Activated CD4-positive, alpha-beta T cell treated with anti-CD3 and anti-CD28 coated beads for 48 hours (primary cell): ENCODE data around the gene ZNF423.

Source experiments
- DNase-seq: peaks from one replicate; pipeline ENCODE4 v3.0.0-alpha.2; 2020

ZNF423 gene

DNA sequence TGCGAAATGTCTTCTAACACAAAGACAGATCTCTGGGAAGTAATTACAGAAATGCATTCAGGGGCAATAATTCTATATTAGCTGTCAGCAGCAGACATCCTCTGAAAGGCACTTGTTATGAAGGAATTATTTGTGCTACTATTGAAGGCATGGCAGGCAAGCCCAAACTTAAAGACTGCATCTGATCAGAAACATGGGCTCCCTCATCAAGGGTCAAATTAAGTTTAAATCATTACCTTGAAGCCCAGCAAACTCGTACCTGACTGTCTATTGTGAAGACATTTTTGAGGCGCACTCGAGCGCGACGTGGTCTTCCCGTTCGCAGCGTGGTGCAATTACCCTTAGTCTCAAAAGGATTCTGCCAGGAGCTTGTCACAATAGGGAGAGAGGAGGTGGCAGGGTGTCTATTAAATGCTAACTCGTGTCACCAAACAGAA lies 110.6 kb downstream of the ZNF423 start:
- no peak for DNase-seq

DNA sequence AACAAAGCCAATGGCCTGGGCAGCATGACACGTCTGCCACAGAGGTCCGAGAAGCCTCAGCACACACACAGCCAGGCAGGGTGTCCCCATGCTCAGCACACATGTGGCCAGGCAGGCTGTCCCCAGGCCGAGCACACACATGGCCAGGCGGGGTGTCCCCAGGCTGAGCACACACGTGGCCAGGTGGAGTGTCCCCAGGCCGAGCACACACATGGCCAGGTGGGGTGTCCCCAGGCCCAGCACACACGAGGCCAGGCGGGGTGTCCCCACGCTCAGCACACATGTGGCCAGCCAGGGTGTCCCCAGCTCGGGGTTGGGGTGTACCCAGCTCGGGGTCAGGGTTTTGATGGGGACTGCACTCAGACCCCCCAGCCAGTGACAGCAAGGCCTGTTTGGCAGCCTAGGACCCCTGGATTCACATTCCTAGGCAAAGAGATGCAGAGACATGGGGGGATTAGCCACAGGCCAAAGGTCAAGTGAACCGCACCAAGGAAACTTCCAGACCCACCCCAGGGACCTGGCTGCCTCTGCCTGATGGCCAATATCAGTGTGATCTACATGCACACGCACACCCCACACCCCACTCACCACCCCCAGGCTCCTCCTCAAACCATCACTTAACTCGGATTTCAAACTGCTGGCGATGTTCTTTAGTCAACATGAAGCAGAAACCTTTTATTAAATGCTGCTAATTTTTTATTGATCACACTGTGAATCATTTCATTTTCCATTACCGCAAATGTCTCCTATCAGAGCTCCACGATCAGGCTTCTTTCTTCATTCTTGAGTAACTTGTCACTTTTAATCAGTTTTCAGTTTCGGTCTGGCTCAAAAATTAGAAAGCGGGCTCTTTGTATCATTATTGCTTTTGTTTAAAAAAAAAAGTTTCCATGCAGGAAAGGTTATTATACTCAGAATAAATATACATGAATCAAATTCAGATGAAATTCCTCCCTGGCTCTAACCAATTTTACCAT lies 111.4 kb downstream of the ZNF423 start:
- DNase-seq = no peak

DNA sequence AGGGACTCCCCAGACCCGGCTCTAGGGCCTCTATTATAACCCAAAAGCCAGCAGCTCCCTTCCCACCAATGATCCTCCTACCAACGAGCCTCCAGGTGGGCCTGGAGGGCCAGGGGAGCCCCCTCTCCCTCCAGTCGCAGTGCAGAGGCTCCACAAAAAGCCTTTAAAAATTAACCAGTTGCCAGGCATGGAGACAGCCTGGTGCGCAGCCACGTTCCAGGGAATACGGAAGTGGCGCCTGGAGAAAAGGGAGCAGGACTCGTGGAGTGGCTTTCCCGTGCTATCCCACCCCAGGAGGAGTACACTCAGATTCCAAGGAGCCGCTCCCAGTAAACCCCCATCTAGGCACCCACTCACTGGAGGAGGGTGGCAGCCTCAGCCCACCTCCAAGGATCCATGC lies 112.3 kb downstream of the ZNF423 start:
- no peak for DNase-seq

GRCh38 chr16:49743203-49743464 lies 112.8 kb downstream of the ZNF423 start:
- no peak for DNase-seq

DNA sequence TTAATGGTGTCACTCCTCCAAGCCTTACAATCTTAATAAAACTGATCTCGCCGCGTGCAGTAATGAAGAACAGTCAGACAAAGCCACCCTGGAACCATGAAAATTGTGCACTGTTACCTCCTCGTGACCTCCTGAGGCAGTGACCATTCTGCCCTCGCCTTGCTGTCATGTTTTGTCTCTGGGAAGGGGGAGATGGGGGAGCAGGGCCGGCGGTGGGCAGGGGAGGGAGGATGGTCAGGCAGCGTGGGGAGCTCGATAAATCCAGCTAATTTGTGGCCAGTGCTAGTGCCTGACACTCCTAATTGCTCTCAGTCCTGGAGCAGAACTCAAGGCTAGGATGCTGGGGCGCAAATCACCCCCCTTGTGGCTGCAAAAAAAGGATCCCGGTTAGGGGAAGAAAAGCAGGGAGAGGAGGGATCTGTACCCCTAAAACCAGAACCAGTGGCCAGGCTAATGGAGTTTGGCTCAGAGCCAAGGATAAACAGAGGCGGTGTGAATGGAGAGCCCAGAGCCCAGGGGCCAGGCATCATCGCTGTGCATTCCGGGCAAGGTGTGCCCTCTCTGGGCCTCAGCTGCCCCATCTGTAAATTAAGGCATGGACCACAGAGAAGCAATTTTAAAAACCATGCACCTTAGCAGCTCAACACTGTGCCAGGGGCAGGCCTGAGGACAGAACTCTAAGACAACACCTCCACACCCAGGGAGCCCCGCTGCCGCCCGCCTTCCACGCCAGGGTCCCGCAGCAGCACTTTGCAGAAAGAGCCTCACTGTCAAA lies 113.3 kb downstream of the ZNF423 start:
- DNase-seq = no peak

DNA sequence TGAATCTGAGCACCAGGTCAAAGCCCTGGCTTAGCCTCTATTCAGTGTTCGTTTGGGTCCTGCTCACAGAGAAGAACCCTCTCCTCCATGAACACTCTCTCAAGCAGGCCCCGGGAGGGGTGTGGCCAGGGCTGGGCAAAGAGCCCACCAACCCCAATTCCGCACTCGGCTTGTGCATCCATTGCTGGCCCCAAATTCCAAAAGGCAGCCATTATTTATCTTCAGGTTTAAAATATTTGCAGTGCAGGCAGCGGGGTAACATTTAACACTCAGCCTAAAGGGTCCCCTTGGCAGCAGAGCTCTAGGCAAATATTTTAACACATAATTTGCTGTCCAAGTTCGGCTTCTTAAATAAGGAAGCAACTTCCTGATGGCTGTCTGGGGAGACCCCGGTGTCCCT lies 115.7 kb downstream of the ZNF423 start:
- no peak for DNase-seq

DNA sequence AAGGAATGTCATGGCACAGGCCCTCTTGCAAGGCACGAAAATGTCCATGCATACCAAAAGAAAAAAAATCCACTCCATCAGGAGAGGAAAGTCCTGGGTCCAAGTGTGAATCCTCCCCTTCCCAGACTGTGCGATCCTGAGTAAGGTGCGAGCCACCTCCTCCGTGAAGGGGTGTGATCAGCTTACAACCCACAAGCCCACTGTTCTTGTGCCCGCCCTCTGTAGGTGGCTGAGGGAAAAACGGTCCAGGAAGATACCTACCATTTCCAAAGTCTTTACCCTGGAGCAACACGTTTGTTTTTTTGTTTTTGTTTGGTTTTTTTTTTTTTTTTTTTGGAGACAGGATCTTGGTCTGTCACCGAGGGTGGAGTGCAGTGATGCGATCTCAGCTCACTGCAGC lies 116.5 kb downstream of the ZNF423 start:
- no peak for DNase-seq

GRCh38 chr16:49738832-49739231 lies 117.1 kb downstream of the ZNF423 start:
- no peak for DNase-seq

DNA sequence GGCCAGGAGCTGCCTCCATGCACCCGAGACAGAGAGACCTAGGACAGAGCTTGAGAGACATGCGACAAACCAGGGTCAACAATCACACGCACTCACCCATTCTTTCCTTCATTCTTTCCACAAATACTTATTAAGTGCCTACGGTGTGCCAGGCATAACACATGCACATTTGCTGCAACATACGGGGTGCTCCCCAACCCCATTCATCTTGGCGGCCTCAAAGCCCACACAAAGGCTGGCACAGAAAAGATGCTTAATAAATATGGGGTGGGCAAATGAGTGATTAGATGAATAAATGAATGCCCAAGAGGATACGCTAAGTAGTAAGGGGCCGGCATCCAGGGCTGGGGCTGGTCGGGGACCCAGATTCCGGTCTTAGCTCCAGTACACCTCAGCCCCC lies 117.9 kb downstream of the ZNF423 start:
- no peak for DNase-seq

DNA sequence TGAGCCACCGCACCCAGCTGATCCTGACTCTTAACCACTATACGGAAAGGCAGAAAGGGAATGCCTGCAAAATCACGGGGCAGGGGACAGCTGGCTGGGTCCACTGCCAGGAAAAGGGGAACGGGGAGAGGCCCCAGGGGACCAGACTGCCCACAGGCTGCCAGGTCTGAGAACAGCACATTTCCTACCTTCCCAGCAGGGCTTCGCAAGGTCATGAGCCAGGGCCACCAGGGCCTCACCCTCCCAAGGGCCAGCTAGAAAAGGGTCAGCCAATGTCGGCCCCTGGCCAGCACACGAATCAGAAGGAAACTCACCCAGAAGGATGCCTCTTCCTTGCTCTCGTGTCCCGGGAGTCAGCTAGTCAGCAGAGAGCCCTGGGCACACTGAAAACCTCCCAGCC lies 118.4 kb downstream of the ZNF423 start:
- DNase-seq = no peak

- no peak for DNase-seq
These were observed 121.6 kb downstream of the ZNF423 start for GRCh38 chr16:49734331-49734730.

DNA sequence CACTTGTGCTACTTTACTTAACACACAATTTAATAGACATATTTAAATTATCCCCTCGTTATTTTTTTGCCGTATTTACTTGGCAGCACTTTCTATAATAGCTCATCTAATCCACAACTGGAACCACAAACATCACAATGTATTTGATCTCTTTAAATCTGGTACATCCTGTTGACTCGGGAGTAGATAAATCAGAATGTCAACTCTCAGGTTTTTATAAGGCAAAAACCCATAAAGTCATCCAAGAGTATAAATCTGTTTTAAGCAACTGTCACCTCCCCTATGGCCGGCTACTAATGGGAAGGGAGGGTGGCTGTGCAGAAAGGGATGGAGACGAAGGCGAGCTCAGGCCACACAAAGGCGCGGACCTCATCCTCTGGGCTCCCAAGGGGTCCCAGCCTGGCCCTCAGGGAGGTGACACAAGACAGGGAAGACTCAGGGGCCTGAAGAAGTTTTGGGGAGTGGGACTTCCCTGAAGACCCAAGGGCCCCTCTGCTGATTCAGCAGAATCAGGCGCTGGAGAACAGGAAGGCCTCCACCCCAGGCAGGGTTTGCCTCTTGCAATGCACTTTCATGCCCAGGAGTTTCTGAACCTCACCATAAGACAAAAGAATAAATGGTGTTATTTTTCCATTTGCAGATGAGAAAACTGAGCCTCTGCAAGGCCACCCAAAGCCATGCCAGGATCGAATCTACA lies 122.5 kb downstream of the ZNF423 start:
- no peak for DNase-seq

GRCh38 chr16:49731911-49732310 lies 124.0 kb downstream of the ZNF423 start:
- DNase-seq = no peak

- no peak for DNase-seq
These were observed 125.1 kb downstream of the ZNF423 start for GRCh38 chr16:49730772-49731171.

DNA sequence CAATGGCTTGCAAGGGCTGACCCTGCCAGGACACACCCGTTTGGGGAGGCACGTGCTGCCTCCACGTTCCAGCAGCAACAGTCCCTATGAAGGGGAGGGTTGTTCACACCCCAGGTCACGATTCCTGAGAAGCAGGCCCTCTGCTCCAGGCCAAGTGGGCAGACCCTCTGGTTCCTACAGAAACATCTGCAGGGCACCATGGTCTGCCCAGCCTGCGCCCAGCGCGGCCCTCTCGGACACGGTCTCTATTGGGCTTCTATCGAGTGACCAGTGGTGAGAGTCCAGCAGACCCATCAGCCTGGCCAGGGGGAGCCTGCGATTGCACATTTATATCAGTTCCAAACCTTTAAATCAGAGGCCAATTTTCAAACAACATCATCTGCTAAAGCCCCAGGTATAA lies 128.3 kb downstream of the ZNF423 start:
- no peak for DNase-seq

DNA sequence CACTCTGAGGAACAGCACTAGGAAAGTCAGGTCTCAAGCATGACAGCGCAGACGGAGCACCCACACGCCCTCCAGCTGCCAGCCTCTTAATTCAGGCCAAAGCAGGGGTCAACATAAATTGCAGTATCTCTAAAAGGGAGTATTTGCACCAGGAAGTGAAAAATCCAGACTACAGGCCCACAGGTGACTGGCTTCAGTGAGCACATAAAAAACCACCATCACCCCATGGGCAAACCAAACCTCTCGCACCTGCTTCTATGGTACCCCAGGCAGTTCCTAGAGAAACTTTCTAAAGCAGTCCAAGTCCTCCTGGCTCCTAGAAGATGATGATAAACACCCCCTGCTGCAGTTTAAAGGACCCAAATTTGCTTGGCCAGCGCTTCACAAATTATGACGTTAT lies 129.8 kb downstream of the ZNF423 start:
- no peak for DNase-seq

DNA sequence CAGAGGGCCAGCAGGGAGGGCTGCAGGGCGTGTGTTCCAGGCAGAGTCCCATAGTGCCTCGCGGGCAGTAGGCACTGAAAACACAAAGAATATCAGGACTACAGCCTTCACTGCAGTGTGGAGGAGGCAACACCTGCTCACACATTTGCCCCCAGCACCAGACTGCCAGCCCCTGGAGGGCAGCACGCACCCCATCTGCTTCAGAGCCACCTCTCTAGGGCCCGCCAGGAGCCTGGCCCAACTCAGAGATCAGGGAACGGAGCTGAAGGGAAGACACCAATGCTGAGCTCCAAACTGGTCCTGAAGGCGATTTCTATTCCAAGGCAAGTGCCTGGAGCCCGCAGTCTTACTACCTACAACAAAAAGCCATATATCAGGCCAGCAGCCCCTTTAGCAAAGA lies 130.3 kb downstream of the ZNF423 start:
- no peak for DNase-seq

- no peak for DNase-seq
These were observed 131.1 kb downstream of the ZNF423 start for GRCh38 chr16:49724774-49725173.

- no peak for DNase-seq
These were observed 132.6 kb downstream of the ZNF423 start for GRCh38 chr16:49723310-49723709.

DNA sequence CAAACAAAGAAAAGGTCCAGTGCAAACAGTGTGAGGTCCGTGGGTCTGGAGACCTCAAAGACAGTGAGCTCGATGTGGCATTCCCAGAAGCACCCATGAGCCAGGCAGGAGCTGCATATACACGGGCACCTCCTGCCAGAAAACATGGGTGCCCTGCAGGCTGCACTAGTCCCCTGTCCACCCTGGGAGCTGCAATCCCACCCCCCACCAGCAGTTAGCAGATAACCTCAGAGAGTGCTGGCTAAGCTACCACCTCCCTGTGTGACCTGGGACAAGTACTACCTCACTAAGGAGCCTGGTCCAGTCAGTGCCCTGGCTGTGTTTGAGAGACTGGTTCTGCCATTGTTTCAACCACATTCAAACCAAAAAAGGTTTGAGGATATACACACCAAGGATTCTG lies 135.7 kb downstream of the ZNF423 start:
- no peak for DNase-seq

- DNase-seq = no peak
These were observed 138.2 kb downstream of the ZNF423 start for GRCh38 chr16:49717689-49718088.

GRCh38 chr16:49716339-49716934 lies 139.5 kb downstream of the ZNF423 start:
- DNase-seq = no peak

DNA sequence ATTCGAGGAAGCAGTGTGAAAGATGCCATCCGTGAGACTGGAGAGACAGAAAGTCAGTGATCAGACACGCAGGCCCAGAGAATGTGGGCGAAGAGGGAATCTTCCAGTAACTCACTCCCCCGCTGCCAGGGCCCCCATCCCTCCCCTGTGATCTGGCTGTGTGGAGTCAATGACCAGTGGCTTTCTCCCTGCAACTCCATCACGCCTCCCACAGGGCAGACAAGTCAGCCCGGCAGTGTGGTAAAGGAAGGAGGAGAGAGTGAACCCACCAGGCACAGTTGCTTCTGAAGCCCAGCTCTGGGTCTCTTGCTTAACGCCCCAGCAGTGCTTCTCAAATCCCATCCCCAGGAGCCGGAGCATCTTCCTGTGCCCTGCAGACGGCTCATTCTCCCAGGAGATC lies 142.1 kb downstream of the ZNF423 start:
- DNase-seq = no peak
